GM19324 (cell line): ENCODE measurements around the gene FNBP1.

Source experiments
- ATAC-seq: cut with Tn5 transposase; IDR thresholded peaks from one replicate; pipeline ENCODE4 v1.9.1; 2021; ENCODE audit warnings: mild to moderate bottlenecking, moderate library complexity; ENCODE audit not compliant: unreplicated experiment, low FRiP score

The FNBP1 gene

GRCh38 chr9:129839324-129840023 is 203.5 kb downstream of the FNBP1 start:
- no peak for ATAC-seq

- ATAC-seq, result no peak
These were observed 204.2 kb downstream of the FNBP1 start for GRCh38 chr9:129838707-129839259.
